Activated CD4-positive, alpha-beta T cell treated with anti-CD3 and anti-CD28 coated beads for 4 hours (primary cell): ENCODE measurements around the gene TMEM222.

ENCODE experiments used
- DNase-seq, 2 donors: peaks; one replicate each; pipeline ENCODE4 v3.0.0-alpha.2; 2020

TMEM222 gene

GRCh38 chr1:27306892-27307761, 14.8 kb upstream of the TMEM222 start:
- no peak for DNase-seq

GRCh38 chr1:27307874-27308598, 13.9 kb upstream of the TMEM222 start:
- DNase-seq, result no peak

- no peak for DNase-seq
Measured at GRCh38 chr1:27314169-27314568, 7.8 kb upstream of the TMEM222 start.

GRCh38 chr1:27314737-27315136, 7.2 kb upstream of the TMEM222 start:
- DNase-seq, result no peak

- DNase-seq, result no peak
Measured at GRCh38 chr1:27316860-27317259, 5.1 kb upstream of the TMEM222 start.

GRCh38 chr1:27318136-27318535, 3.8 kb upstream of the TMEM222 start:
- no peak for DNase-seq

- DNase-seq, result no peak
Measured at GRCh38 chr1:27318596-27318995, 3.4 kb upstream of the TMEM222 start.

GRCh38 chr1:27322569-27323240, 742 bp downstream of the TMEM222 start:
- no peak for DNase-seq

- DNase-seq, result no peak
Measured at GRCh38 chr1:27325286-27325685, 3.3 kb downstream of the TMEM222 start.

GRCh38 chr1:27327964-27328363, 6.0 kb downstream of the TMEM222 start:
- no peak for DNase-seq

- no peak for DNase-seq
Measured at GRCh38 chr1:27330786-27331185, 8.8 kb downstream of the TMEM222 start.

- DNase-seq, result no peak
Measured at GRCh38 chr1:27331426-27331825, 9.5 kb downstream of the TMEM222 start.

GRCh38 chr1:27331922-27332321, 10.0 kb downstream of the TMEM222 start:
- no peak for DNase-seq

- peak; percentile 49 to 52 for DNase-seq
Measured at GRCh38 chr1:27332536-27333281, 10.7 kb downstream of the TMEM222 start.

GRCh38 chr1:27333717-27334279, 11.8 kb downstream of the TMEM222 start:
- DNase-seq, result no peak

- DNase-seq, result no peak
Measured at GRCh38 chr1:27335506-27336422, 13.8 kb downstream of the TMEM222 start.

- no peak for DNase-seq
Measured at GRCh38 chr1:27336756-27337155, 14.8 kb downstream of the TMEM222 start.

GRCh38 chr1:27338751-27339150, 16.8 kb downstream of the TMEM222 start:
- no peak for DNase-seq

- DNase-seq, result no peak
Measured at GRCh38 chr1:27339213-27339612, 17.2 kb downstream of the TMEM222 start.

- DNase-seq, result peak; percentile 52 to 62
Measured at GRCh38 chr1:27341525-27342252, 19.7 kb downstream of the TMEM222 start, which contains the start of gene SYTL1. SYTL1 (plus strand) TSS chr1:27342022; CDS start chr1:27345335, 3,313 bp downstream.

- DNase-seq, result peak in 1 of 2 donors; percentile 44
Measured at GRCh38 chr1:27342391-27342777, 20.4 kb downstream of the TMEM222 start.
